HG03432 (cell line): ENCODE results near the gene MAP1LC3B.

ENCODE experiments used
- ATAC-seq: cut with Tn5 transposase; IDR thresholded peaks from one replicate; pipeline ENCODE4 v1.9.1; 2021; ENCODE audit warnings: mild to moderate bottlenecking, moderate library complexity; ENCODE audit not compliant: unreplicated experiment

The MAP1LC3B gene

GRCh38 chr16:87407511-87408112 lies 15.5 kb downstream of the MAP1LC3B start:
- ATAC-seq = no peak

DNA sequence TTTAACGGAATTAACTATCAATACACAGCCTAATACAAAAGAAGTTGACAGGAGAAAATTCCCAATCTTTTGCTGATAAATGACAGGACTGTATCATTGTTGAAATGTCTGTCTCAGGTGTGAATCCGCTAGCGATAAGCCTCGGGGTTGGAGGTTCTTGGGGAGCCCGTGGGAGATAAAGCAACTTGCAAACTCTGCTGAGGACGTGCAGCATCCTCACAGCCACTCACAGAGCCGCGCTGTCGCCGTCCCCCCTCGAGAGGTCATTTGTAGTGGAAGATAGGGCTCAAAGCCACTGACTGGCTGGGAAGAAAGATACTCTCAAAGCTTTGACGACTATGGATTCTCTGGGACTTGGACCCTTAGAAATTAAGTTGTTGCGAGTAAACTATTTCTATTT lies 17.0 kb downstream of the MAP1LC3B start:
- ATAC-seq = no peak

GRCh38 chr16:87409781-87410180 lies 17.6 kb downstream of the MAP1LC3B start:
- no peak for ATAC-seq

DNA sequence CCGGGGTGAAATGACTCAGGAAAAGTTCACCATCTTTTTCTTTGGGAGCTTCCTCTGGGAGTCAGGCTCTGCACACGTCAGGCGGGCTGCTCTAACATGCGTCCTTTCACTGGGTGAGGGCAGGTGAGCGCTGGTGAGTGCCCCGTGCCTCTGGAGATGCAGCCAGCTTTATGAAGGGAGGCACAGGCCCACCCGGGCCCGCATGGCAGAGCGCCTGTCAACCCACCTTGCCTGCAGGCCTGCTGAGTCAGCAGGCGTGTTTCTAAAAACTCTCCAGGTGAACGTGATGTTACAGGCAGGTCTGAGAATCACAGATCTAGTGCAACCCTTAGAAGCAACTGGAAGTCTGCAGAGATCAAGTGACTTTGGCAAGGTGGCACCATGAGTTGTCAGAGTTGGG lies 18.4 kb downstream of the MAP1LC3B start:
- ATAC-seq = no peak

DNA sequence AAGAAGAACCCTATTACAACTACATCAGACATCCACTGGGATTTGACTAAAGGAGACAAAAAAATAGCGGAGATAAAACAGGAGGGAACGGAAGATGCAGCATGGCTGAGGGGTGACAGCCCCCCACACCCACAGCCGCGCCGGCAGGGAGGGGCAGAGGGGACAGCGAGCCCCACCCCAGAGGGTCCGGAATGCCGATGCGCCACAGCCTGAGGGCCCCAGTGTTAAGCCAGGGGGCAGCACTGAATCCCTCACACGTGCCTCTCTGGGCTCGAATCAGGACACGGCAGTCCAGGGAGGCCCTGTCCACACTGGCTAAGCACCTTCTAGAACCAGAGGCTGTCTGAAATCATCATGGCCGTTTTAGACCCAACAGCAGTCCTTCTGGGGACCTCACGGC lies 18.8 kb downstream of the MAP1LC3B start:
- no peak for ATAC-seq

DNA sequence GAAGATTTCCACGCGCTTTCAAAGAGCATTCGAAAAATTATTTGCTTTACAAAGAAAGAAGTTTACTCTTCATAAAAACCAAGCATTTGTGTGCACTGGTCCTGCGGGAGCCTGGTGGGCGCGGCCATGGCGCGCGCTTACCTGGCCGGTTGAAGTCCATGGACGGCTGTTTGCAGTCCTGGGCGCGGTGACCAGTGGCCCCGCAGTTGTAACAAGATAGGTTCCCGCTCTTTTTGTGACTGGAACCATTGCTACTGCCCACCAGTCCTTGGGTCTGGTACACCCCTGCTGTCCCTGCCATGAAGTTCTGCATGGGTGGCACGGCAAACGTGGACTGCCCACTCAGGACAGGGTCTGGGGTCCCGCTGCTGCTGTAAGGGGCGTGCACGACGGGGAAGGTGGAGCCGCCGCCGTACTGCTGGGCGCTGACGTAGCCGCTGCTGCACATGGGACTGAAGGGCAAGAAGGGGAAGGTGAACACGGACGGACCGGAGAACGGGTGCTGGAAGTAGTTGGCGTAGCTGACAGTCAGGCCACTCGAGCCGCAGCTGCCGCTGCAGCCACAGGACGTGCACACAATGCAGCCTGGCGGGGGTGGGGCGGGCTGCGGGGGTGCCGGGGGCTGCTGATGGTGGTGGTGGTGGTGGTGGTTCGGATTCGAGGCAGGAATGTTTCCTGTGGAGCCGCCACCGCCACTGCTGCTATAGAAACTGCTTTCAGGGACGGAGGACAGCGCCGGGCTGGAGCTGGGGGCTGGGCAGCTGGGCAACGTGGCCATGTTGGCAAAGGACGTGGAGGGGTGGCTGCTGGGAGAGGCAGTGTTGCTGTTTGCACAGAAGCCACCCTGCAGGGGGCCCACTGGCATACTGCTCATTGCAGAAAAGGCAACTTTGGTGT lies 19.5 kb downstream of the MAP1LC3B start:
- no peak for ATAC-seq

GRCh38 chr16:87412371-87412995 lies 20.3 kb downstream of the MAP1LC3B start:
- no peak for ATAC-seq

GRCh38 chr16:87412996-87413421 lies 20.9 kb downstream of the MAP1LC3B start:
- no peak for ATAC-seq

DNA sequence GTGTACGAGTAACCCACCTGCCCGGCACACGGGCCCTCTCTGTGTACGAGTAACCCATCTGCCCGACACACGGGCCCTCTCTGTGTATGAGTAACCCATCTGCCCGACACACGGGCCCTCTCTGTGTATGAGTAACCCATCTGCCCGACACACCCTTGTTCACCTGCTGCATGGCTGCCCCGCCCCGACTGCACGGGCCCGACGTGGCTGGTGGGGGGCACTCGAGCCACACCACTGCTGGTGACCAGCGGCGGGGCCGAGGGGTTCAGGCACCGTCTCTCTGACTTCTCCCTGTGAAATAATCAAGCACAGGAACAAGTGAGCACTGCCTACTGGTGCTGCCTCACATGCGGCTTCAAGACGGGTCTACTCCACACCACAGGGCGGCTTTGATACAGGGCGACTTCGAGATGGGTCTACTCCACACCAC lies 22.1 kb downstream of the MAP1LC3B start:
- ATAC-seq = no peak

- no peak for ATAC-seq
Observed at GRCh38 chr16:87415441-87415840, 23.3 kb downstream of the MAP1LC3B start.

GRCh38 chr16:87416826-87417527 lies 24.8 kb downstream of the MAP1LC3B start:
- ATAC-seq = no peak

DNA sequence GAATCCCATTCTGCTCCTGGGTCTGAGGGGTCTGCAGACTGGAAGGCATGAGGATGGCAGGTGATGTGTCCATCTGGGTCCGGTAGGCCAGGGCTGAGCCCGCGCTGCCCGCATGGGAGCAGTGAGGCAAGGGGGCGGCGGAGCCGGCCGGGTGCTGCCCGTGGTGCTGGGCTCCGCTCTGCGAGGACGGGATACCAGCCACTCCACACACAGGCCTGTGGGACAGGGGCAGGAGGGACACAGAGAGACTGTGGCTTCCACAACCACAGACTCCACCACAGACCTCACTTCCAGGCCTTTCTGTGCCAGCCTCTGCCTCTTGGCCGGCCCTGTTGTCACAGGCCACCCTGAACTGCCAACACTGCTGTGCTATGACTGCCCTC lies 25.4 kb downstream of the MAP1LC3B start:
- no peak for ATAC-seq

DNA sequence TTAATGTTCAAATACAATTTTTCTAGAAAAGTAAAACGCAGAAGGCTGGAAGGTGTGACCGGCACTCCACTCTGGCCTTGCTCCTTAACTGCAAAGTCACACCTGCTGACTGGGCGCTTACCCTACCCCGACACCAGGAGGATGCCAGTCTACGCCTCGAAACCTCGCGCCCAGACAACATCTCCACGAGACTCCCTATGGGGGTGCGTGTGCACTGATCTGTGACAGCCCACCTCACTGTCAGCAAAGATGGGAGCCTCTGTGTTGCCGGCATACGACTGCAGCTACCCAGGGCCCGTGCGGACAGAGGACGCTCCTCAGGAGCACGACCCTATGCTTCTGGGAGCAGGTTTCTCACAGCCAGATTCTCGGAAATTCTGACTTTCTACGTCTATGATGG lies 26.1 kb downstream of the MAP1LC3B start:
- ATAC-seq = no peak

GRCh38 chr16:87418644-87419043 lies 26.5 kb downstream of the MAP1LC3B start:
- ATAC-seq = no peak

- ATAC-seq = no peak
Observed at GRCh38 chr16:87420026-87421002, 28.2 kb downstream of the MAP1LC3B start.

DNA sequence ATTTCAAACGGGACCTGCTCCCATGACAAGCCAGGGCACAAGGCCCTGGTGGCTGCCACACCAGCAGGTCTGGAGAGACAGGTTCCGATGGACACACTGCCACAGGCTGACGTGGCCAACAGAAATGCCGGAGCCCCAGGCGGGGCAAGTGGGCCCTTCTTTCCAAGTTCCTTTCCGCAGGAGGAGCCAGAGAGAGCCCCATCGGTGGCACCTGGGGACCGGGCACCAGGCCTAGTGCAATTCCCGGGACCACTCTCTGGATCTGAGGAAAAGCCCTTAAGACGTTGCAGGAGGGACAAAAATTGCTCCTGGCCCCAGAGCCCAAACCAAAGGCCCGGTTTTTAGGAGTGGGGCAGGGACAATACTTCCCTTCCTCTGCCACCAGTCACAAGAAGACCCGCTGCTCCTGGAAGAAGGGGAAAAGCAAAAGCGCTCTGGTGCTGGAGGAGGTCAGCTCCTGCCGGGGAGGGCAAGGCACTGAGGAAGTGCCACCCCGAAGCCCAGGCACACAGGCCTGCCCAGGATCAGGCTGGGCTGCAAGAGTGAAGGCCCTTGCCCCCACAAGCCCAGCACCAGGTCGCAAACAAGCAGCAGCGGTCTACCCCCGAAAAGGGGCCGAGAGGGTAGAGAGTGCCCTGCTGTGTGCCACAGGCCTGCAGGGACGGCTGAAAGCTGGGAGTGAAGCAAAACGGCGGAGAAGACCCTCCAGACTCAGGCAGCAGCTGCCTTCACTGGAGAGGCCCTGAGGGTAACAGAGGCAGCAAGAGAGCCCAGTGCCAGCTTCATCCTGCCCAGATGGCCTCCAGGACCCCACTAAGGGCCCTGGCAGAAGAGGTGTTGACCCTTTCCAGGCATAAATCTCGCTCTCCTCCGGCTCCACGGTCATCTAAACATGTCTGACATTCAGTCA lies 29.1 kb downstream of the MAP1LC3B start:
- no peak for ATAC-seq

DNA sequence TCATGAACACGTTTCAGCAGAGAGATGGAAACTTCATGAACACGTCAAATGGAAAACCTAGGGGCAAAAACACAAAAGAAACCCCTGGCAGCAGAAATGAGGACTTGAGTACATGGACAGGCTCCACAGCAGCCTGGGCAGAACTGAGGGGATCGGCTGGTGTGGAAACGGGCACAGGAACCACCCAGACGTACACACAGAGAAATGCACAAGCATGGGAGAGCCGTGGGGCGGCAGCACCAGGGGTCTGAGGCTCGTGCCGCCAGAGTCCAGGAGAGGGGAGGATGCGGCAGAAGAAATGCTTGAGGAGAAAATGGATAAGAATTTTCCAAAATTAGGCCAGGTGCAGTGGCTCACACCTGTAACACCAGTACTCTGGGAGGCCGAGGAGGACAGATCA lies 30.0 kb downstream of the MAP1LC3B start:
- ATAC-seq = no peak

DNA sequence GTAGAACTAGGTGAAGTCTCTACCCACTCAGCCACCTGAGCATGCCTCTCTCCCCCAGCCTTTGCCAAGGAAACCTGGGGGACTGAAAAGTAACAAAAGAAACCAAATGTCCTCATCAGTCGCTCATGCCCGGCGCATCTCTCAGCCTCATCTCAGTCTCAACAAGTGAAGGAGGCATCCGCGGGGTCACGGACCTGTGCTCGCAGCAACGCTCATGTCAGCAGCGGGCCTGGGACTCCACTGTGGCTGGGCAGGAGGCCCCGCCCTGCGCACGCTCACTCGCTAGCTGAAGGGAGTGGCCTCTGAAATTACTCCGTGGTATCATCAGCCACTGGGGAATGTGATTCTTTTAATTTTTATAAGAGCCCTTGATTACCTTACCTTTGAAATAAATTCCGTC lies 31.3 kb downstream of the MAP1LC3B start:
- no peak for ATAC-seq

DNA sequence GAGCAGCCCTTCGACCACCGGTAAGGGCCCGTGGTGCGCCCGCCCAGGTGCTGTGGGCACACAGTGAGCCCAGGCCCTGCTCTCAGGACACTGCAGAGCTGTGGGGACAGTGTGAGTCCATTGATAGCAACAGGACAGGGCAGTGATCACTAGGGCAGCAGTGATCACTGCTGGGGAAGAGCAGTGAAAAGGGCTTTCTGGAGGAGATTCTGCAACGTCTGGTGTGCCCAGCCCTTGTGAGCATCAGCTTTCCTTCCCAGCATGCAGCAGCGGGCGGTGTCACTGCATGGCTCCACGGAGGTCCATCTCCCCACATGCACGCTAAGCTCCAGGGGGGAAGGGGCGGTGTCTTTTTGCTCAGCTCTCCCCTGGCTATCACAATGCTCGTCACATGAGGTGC lies 32.1 kb downstream of the MAP1LC3B start:
- ATAC-seq = no peak
